ENCODE measurements around the gene STING1. TPM values are rescaled to one million over a fixed set of nuclear protein-coding genes. Genes with fewer than 3 reads are reported as not detected.

Gene STING1
- total and polyA plus RNA-seq, 2 of the 13 experiments (the other 11 are each of a cell fraction or from before 2014, with no cell fraction given) = 1.3 to 4.4 TPM

DNA sequence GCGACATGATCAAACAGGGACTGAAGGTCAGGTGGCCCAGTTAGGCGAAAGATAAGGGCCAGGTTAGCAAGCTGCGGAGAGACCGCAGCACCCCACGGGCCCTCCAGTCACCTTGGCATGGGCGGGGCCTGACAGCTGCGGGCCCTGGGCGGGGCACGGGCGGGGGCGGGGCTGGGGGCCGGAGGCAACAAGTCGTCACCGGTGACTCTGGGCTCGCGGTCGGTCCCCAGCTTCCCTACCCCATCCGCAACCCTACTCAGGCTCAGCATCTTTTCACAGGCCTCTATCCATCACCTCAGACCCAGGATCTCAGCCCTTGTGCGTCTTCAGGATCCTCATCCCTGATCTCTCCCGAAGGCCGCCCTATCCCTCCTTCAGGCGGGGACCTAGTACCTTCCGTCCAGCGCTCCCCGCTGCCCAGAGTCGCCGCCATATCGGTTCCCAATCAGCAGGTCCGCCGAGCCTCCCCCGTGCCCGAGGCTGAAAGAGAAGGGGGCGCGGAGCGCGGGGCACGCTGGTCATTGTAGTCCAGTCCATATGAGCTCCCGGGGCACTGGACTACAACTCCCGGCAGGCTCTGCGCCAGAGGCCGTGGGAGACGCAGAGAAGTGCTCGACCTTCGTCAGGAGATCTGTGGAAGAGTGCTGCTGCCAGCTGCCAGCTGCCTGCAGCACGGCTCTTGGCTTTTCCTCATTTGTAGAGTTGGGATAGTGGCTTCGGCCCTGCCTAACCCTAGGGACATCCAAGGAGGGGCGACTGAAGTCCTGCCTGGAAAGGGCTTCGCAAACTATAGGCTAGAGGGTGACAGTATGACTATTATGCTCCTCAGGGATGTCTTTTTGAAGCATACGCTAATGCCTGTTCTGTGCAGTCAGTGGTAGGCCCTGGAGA lies 43.3 kb downstream of the STING1 start, which contains the start of gene DNAJC18 (continued):
- TF ChIP-seq MXD4 (CRISPR knock-in tag; IDR thresholded peaks at IDR 0.05) (0 out of 2 replicates have a peak, but pooled peaks have one; percentile 39), ZNF317 (CRISPR knock-in tag; IDR thresholded peaks at IDR 0.05) (peak; percentile 57; the same call in 1 of the 2 replicates), FOXC1 (CRISPR knock-in tag; IDR thresholded peaks at IDR 0.05; ENCODE audit: borderline replicate concordance) (no peak), KLF11 (CRISPR knock-in tag; IDR thresholded peaks at IDR 0.05) (no peak), PITX1 (CRISPR knock-in tag; IDR thresholded peaks at IDR 0.05) (0 out of 2 replicates have a peak, but pooled peaks have one; percentile 17), ZNF354B (CRISPR knock-in tag; IDR thresholded peaks at IDR 0.05) (0 out of 2 replicates have a peak, but pooled peaks have one; percentile 14), ZFP37 (CRISPR knock-in tag; IDR thresholded peaks at IDR 0.05; ENCODE audit: borderline replicate concordance) (peak; percentile 25; the same call in 1 of the 2 replicates), ZNF34 (CRISPR knock-in tag; IDR thresholded peaks at IDR 0.05; ENCODE audit: borderline replicate concordance) (no peak), ZSCAN30 (CRISPR knock-in tag; IDR thresholded peaks at IDR 0.05) (no peak), AGO2 (optimal IDR thresholded peaks at IDR 0.05; ENCODE audit: low read depth, low read length) (no peak), ZNF326 (CRISPR knock-in tag; IDR thresholded peaks at IDR 0.05; ENCODE audit: borderline replicate concordance) (no peak), EP300 (IDR thresholded peaks at IDR 0.05; ENCODE audit: low read depth in 2 of 2, low read length in 2 of 2) (no peak), EP300 (CRISPR knock-in tag; IDR thresholded peaks at IDR 0.05; ENCODE audit: borderline replicate concordance) (no peak)
- TF ChIP-seq, protein P1, sequence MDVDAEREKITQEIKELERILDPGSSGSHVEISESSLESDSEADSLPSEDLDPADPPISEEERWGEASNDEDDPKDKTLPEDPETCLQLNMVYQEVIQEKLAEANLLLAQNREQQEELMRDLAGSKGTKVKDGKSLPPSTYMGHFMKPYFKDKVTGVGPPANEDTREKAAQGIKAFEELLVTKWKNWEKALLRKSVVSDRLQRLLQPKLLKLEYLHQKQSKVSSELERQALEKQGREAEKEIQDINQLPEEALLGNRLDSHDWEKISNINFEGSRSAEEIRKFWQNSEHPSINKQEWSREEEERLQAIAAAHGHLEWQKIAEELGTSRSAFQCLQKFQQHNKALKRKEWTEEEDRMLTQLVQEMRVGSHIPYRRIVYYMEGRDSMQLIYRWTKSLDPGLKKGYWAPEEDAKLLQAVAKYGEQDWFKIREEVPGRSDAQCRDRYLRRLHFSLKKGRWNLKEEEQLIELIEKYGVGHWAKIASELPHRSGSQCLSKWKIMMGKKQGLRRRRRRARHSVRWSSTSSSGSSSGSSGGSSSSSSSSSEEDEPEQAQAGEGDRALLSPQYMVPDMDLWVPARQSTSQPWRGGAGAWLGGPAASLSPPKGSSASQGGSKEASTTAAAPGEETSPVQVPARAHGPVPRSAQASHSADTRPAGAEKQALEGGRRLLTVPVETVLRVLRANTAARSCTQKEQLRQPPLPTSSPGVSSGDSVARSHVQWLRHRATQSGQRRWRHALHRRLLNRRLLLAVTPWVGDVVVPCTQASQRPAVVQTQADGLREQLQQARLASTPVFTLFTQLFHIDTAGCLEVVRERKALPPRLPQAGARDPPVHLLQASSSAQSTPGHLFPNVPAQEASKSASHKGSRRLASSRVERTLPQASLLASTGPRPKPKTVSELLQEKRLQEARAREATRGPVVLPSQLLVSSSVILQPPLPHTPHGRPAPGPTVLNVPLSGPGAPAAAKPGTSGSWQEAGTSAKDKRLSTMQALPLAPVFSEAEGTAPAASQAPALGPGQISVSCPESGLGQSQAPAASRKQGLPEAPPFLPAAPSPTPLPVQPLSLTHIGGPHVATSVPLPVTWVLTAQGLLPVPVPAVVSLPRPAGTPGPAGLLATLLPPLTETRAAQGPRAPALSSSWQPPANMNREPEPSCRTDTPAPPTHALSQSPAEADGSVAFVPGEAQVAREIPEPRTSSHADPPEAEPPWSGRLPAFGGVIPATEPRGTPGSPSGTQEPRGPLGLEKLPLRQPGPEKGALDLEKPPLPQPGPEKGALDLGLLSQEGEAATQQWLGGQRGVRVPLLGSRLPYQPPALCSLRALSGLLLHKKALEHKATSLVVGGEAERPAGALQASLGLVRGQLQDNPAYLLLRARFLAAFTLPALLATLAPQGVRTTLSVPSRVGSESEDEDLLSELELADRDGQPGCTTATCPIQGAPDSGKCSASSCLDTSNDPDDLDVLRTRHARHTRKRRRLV (CRISPR knock-in tag; IDR thresholded peaks at IDR 0.05) = peak; percentile 94
- TF ChIP-seq, protein P2, sequence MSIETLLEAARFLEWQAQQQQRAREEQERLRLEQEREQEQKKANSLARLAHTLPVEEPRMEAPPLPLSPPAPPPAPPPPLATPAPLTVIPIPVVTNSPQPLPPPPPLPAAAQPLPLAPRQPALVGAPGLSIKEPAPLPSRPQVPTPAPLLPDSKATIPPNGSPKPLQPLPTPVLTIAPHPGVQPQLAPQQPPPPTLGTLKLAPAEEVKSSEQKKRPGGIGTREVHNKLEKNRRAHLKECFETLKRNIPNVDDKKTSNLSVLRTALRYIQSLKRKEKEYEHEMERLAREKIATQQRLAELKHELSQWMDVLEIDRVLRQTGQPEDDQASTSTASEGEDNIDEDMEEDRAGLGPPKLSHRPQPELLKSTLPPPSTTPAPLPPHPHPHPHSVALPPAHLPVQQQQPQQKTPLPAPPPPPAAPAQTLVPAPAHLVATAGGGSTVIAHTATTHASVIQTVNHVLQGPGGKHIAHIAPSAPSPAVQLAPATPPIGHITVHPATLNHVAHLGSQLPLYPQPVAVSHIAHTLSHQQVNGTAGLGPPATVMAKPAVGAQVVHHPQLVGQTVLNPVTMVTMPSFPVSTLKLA (IDR thresholded peaks at IDR 0.05) = no peak
- TF ChIP-seq, protein P3, sequence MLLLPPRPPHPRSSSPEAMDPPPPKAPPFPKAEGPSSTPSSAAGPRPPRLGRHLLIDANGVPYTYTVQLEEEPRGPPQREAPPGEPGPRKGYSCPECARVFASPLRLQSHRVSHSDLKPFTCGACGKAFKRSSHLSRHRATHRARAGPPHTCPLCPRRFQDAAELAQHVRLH (CRISPR knock-in tag; IDR thresholded peaks at IDR 0.05; ENCODE audit: borderline replicate concordance, low read depth) = peak; percentile 79; the same call in 1 of the 2 replicates
- TF ChIP-seq, protein P4, sequence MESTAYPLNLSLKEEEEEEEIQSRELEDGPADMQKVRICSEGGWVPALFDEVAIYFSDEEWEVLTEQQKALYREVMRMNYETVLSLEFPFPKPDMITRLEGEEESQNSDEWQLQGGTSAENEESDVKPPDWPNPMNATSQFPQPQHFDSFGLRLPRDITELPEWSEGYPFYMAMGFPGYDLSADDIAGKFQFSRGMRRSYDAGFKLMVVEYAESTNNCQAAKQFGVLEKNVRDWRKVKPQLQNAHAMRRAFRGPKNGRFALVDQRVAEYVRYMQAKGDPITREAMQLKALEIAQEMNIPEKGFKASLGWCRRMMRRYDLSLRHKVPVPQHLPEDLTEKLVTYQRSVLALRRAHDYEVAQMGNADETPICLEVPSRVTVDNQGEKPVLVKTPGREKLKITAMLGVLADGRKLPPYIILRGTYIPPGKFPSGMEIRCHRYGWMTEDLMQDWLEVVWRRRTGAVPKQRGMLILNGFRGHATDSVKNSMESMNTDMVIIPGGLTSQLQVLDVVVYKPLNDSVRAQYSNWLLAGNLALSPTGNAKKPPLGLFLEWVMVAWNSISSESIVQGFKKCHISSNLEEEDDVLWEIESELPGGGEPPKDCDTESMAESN (CRISPR knock-in tag; conservative IDR thresholded peaks at IDR 0.05) = peak; percentile 69
- TF ChIP-seq, protein P5, sequence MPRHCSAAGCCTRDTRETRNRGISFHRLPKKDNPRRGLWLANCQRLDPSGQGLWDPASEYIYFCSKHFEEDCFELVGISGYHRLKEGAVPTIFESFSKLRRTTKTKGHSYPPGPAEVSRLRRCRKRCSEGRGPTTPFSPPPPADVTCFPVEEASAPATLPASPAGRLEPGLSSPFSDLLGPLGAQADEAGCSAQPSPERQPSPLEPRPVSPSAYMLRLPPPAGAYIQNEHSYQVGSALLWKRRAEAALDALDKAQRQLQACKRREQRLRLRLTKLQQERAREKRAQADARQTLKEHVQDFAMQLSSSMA (CRISPR knock-in tag; IDR thresholded peaks at IDR 0.05) = no peak

Data from HepG2 (cell line).